ENCODE measurements around the gene GABARAPL1.
A peak's percentile ranks its signal among the peaks of the same experiment; 100 is the strongest.

The GABARAPL1 gene

DNA sequence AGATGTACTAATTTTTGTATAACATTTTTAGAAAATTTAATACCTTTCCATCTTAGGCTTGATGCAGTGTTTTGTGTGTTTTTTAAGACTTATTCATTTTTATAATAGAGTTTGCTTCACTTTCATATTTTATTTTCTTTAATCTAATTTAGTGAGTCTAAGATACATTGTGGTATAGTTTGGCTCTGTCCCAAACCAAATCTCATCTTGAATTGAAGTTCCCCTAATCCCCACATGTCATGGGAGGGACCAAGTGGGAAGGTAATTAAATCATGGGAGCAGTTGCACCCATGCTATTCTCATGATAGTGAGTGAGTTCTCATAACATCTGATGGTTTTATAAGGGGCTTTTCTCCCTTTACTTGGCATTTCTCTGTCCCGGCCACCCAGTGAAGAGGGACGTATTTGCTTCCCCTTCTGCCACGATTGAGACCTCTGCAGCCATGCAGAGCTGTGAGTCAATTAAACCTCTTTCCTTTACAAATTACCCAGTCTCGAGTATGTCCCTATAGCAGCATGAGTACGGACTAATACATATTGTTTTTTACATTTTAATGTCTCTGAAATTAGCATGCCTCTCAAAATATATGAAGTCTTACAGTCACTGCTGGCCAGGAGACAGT, 34.9 kb downstream of the GABARAPL1 start:
- DNase-seq (ENCODE audit: insufficient read length, low spot score) (no peak), FAIRE-seq (peak; percentile 57)
- TF ChIP-seq POU2F2 (IDR thresholded peaks at IDR 0.05; ENCODE audit: low read depth, low read length) (no peak), SPI1 (IDR thresholded peaks at IDR 0.05; ENCODE audit: low read depth, low read length) (no peak), PAX5 (IDR thresholded peaks at IDR 0.05; ENCODE audit: insufficient read depth, low read length, severe bottlenecking) (no peak), POLR2A (IDR thresholded peaks at IDR 0.05; ENCODE audit: low read depth, low read length) (no peak), POLR2AphosphoS5 (IDR thresholded peaks at IDR 0.05; ENCODE audit: low read depth, low read length) (no peak), TAF1 (IDR thresholded peaks at IDR 0.05; ENCODE audit: low read depth, low read length) (no peak)

DNA sequence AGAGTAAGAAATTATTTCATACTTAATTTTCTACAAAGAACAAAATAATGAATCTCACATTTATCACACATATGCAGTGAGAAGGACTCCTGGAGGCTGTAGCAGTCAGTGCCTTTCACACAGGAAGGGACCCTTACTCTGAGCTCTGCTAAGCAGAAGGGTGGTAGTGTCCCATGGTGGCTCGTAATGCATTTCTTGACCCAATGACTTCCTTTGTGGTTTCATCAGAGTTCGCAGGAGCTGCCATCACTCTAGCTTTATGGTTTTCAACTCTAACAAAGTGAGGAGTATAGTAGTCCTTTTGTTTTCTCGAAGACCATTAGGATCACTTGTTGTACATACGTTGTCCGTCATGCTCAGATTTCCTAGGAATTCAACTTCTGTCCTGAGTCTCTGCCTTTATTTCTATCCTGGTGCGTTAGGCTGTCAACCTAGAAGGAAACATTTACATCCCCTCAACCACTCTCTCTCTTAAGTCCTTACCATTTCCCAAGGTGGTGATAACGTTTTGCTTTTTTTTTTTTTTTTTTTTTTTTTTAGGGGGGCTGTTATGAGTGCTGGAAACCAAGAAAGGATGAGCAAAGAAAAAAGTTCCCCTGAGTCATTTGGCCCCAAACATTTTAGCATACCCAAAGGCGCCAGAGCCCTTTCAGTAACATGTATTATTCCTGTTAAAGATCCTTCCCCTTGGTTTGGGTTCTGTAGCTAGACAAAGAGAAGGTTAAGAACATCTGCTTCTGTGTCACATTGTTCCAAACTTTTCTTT, 37.2 kb downstream of the GABARAPL1 start:
- TF ChIP-seq TAF1 (IDR thresholded peaks at IDR 0.05; ENCODE audit: low read depth, low read length) = no peak
- TF ChIP-seq POLR2A (IDR thresholded peaks at IDR 0.05; ENCODE audit: low read depth, low read length) = no peak
- no peak for TF ChIP-seq POLR2AphosphoS5 (IDR thresholded peaks at IDR 0.05; ENCODE audit: low read depth, low read length)
- no peak for TF ChIP-seq SPI1 (IDR thresholded peaks at IDR 0.05; ENCODE audit: low read depth, low read length)
- no peak for TF ChIP-seq PAX5 (IDR thresholded peaks at IDR 0.05; ENCODE audit: insufficient read depth, low read length, severe bottlenecking)
- no peak for TF ChIP-seq POU2F2 (IDR thresholded peaks at IDR 0.05; ENCODE audit: low read depth, low read length)
- FAIRE-seq (no peak), DNase-seq (ENCODE audit: insufficient read length, low spot score) (no peak)

DNA sequence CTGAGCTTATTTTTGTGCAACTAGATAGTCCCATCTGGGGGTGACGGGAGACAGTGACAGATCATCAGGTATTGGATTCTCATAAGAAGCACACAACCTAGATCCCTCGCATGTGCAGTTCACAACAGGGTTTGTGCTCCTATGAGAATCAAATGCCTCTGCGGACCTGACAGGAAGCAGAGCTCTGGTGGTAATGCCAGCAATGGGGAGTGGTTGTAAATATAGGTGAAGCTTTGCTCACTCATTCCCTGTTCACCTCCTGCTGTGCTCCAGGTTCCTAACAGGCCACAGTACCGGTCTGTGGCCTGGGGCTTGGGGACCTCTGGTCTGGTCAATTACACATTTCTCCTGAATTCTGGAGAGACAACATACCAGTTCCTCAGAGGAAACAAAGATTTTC, 39.0 kb downstream of the GABARAPL1 start:
- TF ChIP-seq POU2F2 (IDR thresholded peaks at IDR 0.05; ENCODE audit: low read depth, low read length) = no peak
- no peak for TF ChIP-seq SPI1 (IDR thresholded peaks at IDR 0.05; ENCODE audit: low read depth, low read length)
- TF ChIP-seq POLR2AphosphoS5 (IDR thresholded peaks at IDR 0.05; ENCODE audit: low read depth, low read length) = no peak
- FAIRE-seq = no peak
- DNase-seq (ENCODE audit: insufficient read length, low spot score) = no peak

DNA sequence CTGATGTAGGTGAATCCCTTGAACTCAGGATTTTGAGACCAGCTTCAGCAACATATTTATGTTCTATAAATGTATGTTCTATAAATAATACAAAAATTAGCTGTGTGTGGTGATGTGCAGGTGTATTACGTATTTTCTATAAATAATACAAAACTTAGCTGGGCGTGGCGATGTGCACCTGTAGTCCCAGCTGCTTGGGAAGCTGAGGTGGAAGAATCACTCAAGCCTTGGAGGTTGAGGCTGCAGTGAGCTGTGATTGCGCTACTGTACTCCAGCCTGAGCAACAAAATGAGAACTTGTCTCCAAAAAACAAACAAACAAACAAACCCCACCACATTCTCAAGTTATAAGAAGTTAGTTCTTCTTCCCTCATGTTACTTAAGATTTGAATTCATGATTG, 39.5 kb downstream of the GABARAPL1 start:
- DNase-seq (ENCODE audit: insufficient read length, low spot score) (no peak), FAIRE-seq (no peak)
- TF ChIP-seq PAX5 (IDR thresholded peaks at IDR 0.05; ENCODE audit: insufficient read depth, low read length, severe bottlenecking) = no peak
- TF ChIP-seq POU2F2 (IDR thresholded peaks at IDR 0.05; ENCODE audit: low read depth, low read length) = no peak
- TF ChIP-seq TAF1 (IDR thresholded peaks at IDR 0.05; ENCODE audit: low read depth, low read length) = no peak
- no peak for TF ChIP-seq SPI1 (IDR thresholded peaks at IDR 0.05; ENCODE audit: low read depth, low read length)
- TF ChIP-seq POLR2AphosphoS5 (IDR thresholded peaks at IDR 0.05; ENCODE audit: low read depth, low read length) = no peak
- TF ChIP-seq POLR2A (IDR thresholded peaks at IDR 0.05; ENCODE audit: low read depth, low read length) = no peak

DNA sequence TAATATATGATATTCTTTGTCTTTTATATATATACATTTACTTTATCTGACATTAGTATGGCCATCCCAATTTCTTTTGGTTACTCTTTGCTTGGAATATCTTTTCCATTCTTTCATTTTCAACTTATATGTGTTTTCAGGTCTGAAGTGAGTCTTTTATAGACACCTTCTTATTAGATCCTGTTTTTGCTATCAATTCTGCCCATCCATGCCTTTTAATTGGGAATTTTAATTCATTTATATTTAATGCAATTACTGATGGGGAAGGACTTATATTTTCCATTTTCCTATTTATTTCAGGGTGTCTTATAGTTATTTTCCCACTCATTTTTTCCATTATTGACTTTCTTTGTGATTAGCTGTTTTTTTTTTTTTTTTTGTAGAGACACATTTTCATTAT, 43.4 kb downstream of the GABARAPL1 start:
- FAIRE-seq (no peak), DNase-seq (ENCODE audit: insufficient read length, low spot score) (no peak)
- TF ChIP-seq TAF1 (IDR thresholded peaks at IDR 0.05; ENCODE audit: low read depth, low read length) (no peak), POU2F2 (IDR thresholded peaks at IDR 0.05; ENCODE audit: low read depth, low read length) (no peak), SPI1 (IDR thresholded peaks at IDR 0.05; ENCODE audit: low read depth, low read length) (no peak), PAX5 (IDR thresholded peaks at IDR 0.05; ENCODE audit: insufficient read depth, low read length, severe bottlenecking) (no peak), POLR2AphosphoS5 (IDR thresholded peaks at IDR 0.05; ENCODE audit: low read depth, low read length) (no peak), POLR2A (IDR thresholded peaks at IDR 0.05; ENCODE audit: low read depth, low read length) (no peak)

DNA sequence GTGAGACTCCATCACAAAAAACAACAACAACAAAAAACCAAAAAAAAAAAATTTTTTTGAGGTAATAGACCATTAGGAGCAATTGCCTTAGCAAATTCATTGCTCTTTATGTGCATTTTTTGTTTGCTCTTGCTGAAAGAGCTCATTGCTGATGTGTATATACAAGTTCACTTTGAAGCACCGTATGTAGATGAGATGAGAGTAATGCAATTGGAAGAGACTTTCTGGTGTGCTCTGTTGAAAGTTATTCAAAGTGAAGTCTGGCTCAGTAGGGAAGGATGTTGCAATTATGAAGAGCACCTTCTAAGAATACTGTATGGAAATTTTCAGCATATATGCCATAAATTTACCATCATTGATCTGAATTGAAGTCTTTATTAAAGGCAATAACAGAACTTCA, 48.2 kb downstream of the GABARAPL1 start:
- FAIRE-seq (no peak), DNase-seq (ENCODE audit: insufficient read length, low spot score) (no peak)
- TF ChIP-seq POLR2A (IDR thresholded peaks at IDR 0.05; ENCODE audit: low read depth, low read length) = no peak
- TF ChIP-seq PAX5 (IDR thresholded peaks at IDR 0.05; ENCODE audit: insufficient read depth, low read length, severe bottlenecking) = no peak
- no peak for TF ChIP-seq TAF1 (IDR thresholded peaks at IDR 0.05; ENCODE audit: low read depth, low read length)
- no peak for TF ChIP-seq SPI1 (IDR thresholded peaks at IDR 0.05; ENCODE audit: low read depth, low read length)
- no peak for TF ChIP-seq POLR2AphosphoS5 (IDR thresholded peaks at IDR 0.05; ENCODE audit: low read depth, low read length)
- no peak for TF ChIP-seq POU2F2 (IDR thresholded peaks at IDR 0.05; ENCODE audit: low read depth, low read length)

DNA sequence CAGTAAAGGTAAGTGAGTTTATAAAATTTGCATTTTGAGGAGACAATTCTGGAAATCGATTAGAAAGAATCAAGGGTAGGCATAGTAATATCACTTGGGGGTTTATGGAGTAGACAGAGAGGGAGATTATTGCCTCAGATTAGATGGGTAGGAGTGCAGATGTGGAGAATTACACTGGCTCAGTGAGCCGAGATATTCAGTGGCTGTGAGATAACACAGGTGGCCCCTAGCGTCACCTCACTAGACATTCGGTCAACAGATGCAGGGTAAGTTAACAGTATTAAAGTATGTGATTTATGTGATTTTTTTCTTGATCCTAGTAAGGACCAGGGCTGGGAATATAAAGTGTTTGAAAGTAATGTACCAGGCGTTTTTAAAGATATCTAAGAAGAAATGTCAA, 55.4 kb downstream of the GABARAPL1 start:
- no peak for DNase-seq (ENCODE audit: insufficient read length, low spot score)
- no peak for FAIRE-seq
- TF ChIP-seq PAX5 (IDR thresholded peaks at IDR 0.05; ENCODE audit: insufficient read depth, low read length, severe bottlenecking) (no peak), TAF1 (IDR thresholded peaks at IDR 0.05; ENCODE audit: low read depth, low read length) (no peak), POLR2A (IDR thresholded peaks at IDR 0.05; ENCODE audit: low read depth, low read length) (no peak), POLR2AphosphoS5 (IDR thresholded peaks at IDR 0.05; ENCODE audit: low read depth, low read length) (no peak), POU2F2 (IDR thresholded peaks at IDR 0.05; ENCODE audit: low read depth, low read length) (no peak), SPI1 (IDR thresholded peaks at IDR 0.05; ENCODE audit: low read depth, low read length) (no peak)

DNA sequence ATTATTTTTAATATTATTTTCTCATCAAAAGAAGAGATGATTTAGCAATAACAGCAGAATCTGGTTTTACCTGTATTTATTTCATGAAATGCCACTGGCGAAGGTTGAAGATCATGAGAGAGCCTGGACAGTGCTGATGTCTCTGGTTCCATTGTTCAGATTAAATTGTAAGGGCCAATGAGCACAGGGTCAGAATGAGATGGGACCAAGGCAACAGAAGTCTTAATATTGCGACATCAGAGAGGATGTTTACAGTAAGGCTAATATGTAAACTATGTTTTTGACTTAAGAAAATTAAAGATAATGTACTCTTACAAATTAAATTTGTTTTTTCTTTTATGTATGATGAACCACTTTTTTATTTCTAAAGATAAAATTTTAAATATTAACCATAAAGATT, 59.8 kb downstream of the GABARAPL1 start:
- FAIRE-seq (no peak), DNase-seq (ENCODE audit: insufficient read length, low spot score) (no peak)
- TF ChIP-seq POU2F2 (IDR thresholded peaks at IDR 0.05; ENCODE audit: low read depth, low read length) = no peak
- TF ChIP-seq SPI1 (IDR thresholded peaks at IDR 0.05; ENCODE audit: low read depth, low read length) = no peak
- TF ChIP-seq POLR2A (IDR thresholded peaks at IDR 0.05; ENCODE audit: low read depth, low read length) = no peak
- TF ChIP-seq TAF1 (IDR thresholded peaks at IDR 0.05; ENCODE audit: low read depth, low read length) = no peak
- no peak for TF ChIP-seq POLR2AphosphoS5 (IDR thresholded peaks at IDR 0.05; ENCODE audit: low read depth, low read length)
- TF ChIP-seq PAX5 (IDR thresholded peaks at IDR 0.05; ENCODE audit: insufficient read depth, low read length, severe bottlenecking) = no peak
